Activated naive CD8-positive, alpha-beta T cell treated with anti-CD3 and anti-CD28 coated beads, Interleukin-2, amount 10 ng/mL, durations not matched to agents 7 days and 5 days (primary cell): ENCODE results near the gene NAALADL2. TPM values are rescaled to one million over a fixed set of nuclear protein-coding genes. Genes with fewer than 3 reads are reported as not detected.

Source experiments
- ATAC-seq: fragments of 150-1000 bp; cut with Tn5 transposase; one replicate; pipeline ENCODE4 v1.10.0; 2021; ENCODE audit warnings: low read depth, moderate library complexity
- POLR2A ChIA-PET: fragments of 350-600 bp; sonication (Branson Sonifier 250); formaldehyde crosslinking; loops from one replicate; lab custom pipeline; 2021; ENCODE audit warnings: antibody characterized with exemption; lab: Charles Lee
- DNase-seq: peaks from one replicate; pipeline ENCODE4 v3.0.0; 2021
- H3K27ac Mint-ChIP-seq: one replicate; pipeline ENCODE4 v1.8.0; 2022; ENCODE audit warnings: mild to moderate bottlenecking, mixed read lengths
- H3K27me3 Mint-ChIP-seq: one replicate; pipeline ENCODE4 v1.8.0; 2022; ENCODE audit warnings: mild to moderate bottlenecking, moderate library complexity, mixed read lengths
- H3K36me3 Mint-ChIP-seq: one replicate; pipeline ENCODE4 v1.8.0; 2021; ENCODE audit warnings: mild to moderate bottlenecking, mixed read lengths
- H3K4me1 Mint-ChIP-seq: one replicate; pipeline ENCODE4 v1.8.0; 2021; ENCODE audit warnings: mixed read lengths
- H3K4me3 Mint-ChIP-seq: one replicate; pipeline ENCODE4 v1.8.0; 2022; ENCODE audit warnings: mild to moderate bottlenecking, moderate library complexity, mixed read lengths
- H3K9me3 Mint-ChIP-seq: one replicate; pipeline ENCODE4 v1.8.0; 2021; ENCODE audit warnings: mixed read lengths
- total RNA-seq, 2 experiments: library from RNA; stranded (reverse); gene quantifications; one replicate each; pipeline ENCODE4 v1.2.3, GENCODE V29; 2021

The NAALADL2 gene
- total RNA-seq, 2 experiments from 2014 or later, result not detected

- H3K27ac Mint-ChIP-seq, result no peak overlapping the region
- no peaks in the 10 kb centered on the region for H3K4me1 Mint-ChIP-seq
- no peak for DNase-seq
- ATAC-seq, result no peak
- H3K27me3 Mint-ChIP-seq, result no peaks in the 10 kb centered on the region
- POLR2A ChIA-PET, result no interaction called here
- no peaks in the 10 kb centered on the region for H3K36me3 Mint-ChIP-seq
- no peak overlapping the region for H3K4me3 Mint-ChIP-seq
- no peaks in the 10 kb centered on the region for H3K9me3 Mint-ChIP-seq
These were observed 100.5 kb downstream of the NAALADL2 start for GRCh38 chr3:174959556-174960065.

GRCh38 chr3:174960898-174961297 lies 101.8 kb downstream of the NAALADL2 start:
- Mint-ChIP-seq H3K4me3 (no peak overlapping the region), H3K27ac (no peak overlapping the region), H3K27me3 (no peaks in the 10 kb centered on the region), H3K9me3 (no peaks in the 10 kb centered on the region), H3K36me3 (no peaks in the 10 kb centered on the region), H3K4me1 (no peaks in the 10 kb centered on the region)
- ATAC-seq, result no peak
- POLR2A ChIA-PET, result no interaction called here
- no peak for DNase-seq

- ATAC-seq (no peak), DNase-seq (no peak)
- Mint-ChIP-seq H3K4me1 (no peaks in the 10 kb centered on the region), H3K27me3 (no peaks in the 10 kb centered on the region), H3K4me3 (no peak overlapping the region), H3K9me3 (peaks cover 3% of the 10 kb centered on the region), H3K36me3 (no peaks in the 10 kb centered on the region), H3K27ac (no peak overlapping the region)
- POLR2A ChIA-PET, result no interaction called here
These were observed 114.3 kb downstream of the NAALADL2 start for GRCh38 chr3:174973465-174973864.

- ATAC-seq, result no peak
These were observed 127.6 kb downstream of the NAALADL2 start for GRCh38 chr3:174986685-174987084.

GRCh38 chr3:175001091-175001490 lies 142.0 kb downstream of the NAALADL2 start:
- Mint-ChIP-seq H3K27ac (no peak overlapping the region), H3K36me3 (no peaks in the 10 kb centered on the region), H3K4me3 (no peak overlapping the region), H3K9me3 (no peaks in the 10 kb centered on the region), H3K4me1 (no peaks in the 10 kb centered on the region), H3K27me3 (no peaks in the 10 kb centered on the region)
- POLR2A ChIA-PET, result no interaction called here
- DNase-seq, result no peak
- ATAC-seq, result no peak

More at GRCh38 chr3:174986685-174987084, 127.6 kb downstream of the NAALADL2 start:
- POLR2A ChIA-PET, result no interaction called here
- Mint-ChIP-seq H3K27me3 (no peaks in the 10 kb centered on the region), H3K4me1 (no peaks in the 10 kb centered on the region), H3K9me3 (peaks cover 5% of the 10 kb centered on the region), H3K27ac (no peak overlapping the region), H3K36me3 (no peaks in the 10 kb centered on the region), H3K4me3 (no peak overlapping the region)
- no peak for DNase-seq

- POLR2A ChIA-PET, result no interaction called here
- Mint-ChIP-seq H3K4me3 (no peak overlapping the region), H3K27me3 (no peaks in the 10 kb centered on the region), H3K9me3 (no peaks in the 10 kb centered on the region), H3K27ac (no peak overlapping the region), H3K36me3 (no peaks in the 10 kb centered on the region), H3K4me1 (no peaks in the 10 kb centered on the region)
- no peak for DNase-seq
- ATAC-seq, result no peak
These were observed 143.6 kb downstream of the NAALADL2 start for GRCh38 chr3:175002732-175003143.

- Mint-ChIP-seq H3K4me1 (no peaks in the 10 kb centered on the region), H3K27ac (no peak overlapping the region), H3K4me3 (no peak overlapping the region), H3K27me3 (no peaks in the 10 kb centered on the region), H3K9me3 (no peaks in the 10 kb centered on the region), H3K36me3 (no peaks in the 10 kb centered on the region)
- DNase-seq (no peak), ATAC-seq (no peak)
- POLR2A ChIA-PET, result no interaction called here
These were observed 144.5 kb downstream of the NAALADL2 start for GRCh38 chr3:175003590-175003989.

GRCh38 chr3:175005193-175005592 lies 146.1 kb downstream of the NAALADL2 start:
- H3K9me3 Mint-ChIP-seq, result no peaks in the 10 kb centered on the region
- POLR2A ChIA-PET, result no interaction called here
- ATAC-seq, result no peak
- no peaks in the 10 kb centered on the region for H3K36me3 Mint-ChIP-seq
- H3K4me1 Mint-ChIP-seq, result no peaks in the 10 kb centered on the region
- H3K4me3 Mint-ChIP-seq, result no peak overlapping the region
- no peaks in the 10 kb centered on the region for H3K27me3 Mint-ChIP-seq
- H3K27ac Mint-ChIP-seq, result no peak overlapping the region
- no peak for DNase-seq

- DNase-seq (no peak), ATAC-seq (no peak)
- no peak overlapping the region for H3K27ac Mint-ChIP-seq
- no peaks in the 10 kb centered on the region for H3K9me3 Mint-ChIP-seq
- POLR2A ChIA-PET, result no interaction called here
- H3K36me3 Mint-ChIP-seq, result no peaks in the 10 kb centered on the region
- H3K27me3 Mint-ChIP-seq, result no peaks in the 10 kb centered on the region
- H3K4me1 Mint-ChIP-seq, result no peaks in the 10 kb centered on the region
- H3K4me3 Mint-ChIP-seq, result no peak overlapping the region
These were observed 146.7 kb downstream of the NAALADL2 start for GRCh38 chr3:175005881-175006280.

GRCh38 chr3:175007306-175007705 lies 148.2 kb downstream of the NAALADL2 start:
- ATAC-seq (no peak), DNase-seq (no peak)
- POLR2A ChIA-PET, result no interaction called here
- no peaks in the 10 kb centered on the region for H3K36me3 Mint-ChIP-seq
- H3K27me3 Mint-ChIP-seq, result no peaks in the 10 kb centered on the region
- H3K4me3 Mint-ChIP-seq, result no peak overlapping the region
- no peak overlapping the region for H3K27ac Mint-ChIP-seq
- no peaks in the 10 kb centered on the region for H3K9me3 Mint-ChIP-seq
- no peaks in the 10 kb centered on the region for H3K4me1 Mint-ChIP-seq

- Mint-ChIP-seq H3K36me3 (no peaks in the 10 kb centered on the region), H3K4me1 (no peaks in the 10 kb centered on the region), H3K9me3 (no peaks in the 10 kb centered on the region), H3K4me3 (no peak overlapping the region), H3K27me3 (no peaks in the 10 kb centered on the region), H3K27ac (no peak overlapping the region)
- no peak for ATAC-seq
- no peak for DNase-seq
- POLR2A ChIA-PET, result no interaction called here
These were observed 150.2 kb downstream of the NAALADL2 start for GRCh38 chr3:175009295-175009694.

- H3K4me3 Mint-ChIP-seq, result no peak overlapping the region
- H3K4me1 Mint-ChIP-seq, result no peaks in the 10 kb centered on the region
- DNase-seq, result no peak
- no peaks in the 10 kb centered on the region for H3K9me3 Mint-ChIP-seq
- no peak overlapping the region for H3K27ac Mint-ChIP-seq
- no peaks in the 10 kb centered on the region for H3K36me3 Mint-ChIP-seq
- H3K27me3 Mint-ChIP-seq, result no peaks in the 10 kb centered on the region
- POLR2A ChIA-PET, result no interaction called here
- ATAC-seq, result no peak
These were observed 156.0 kb downstream of the NAALADL2 start for GRCh38 chr3:175015056-175015635.

- Mint-ChIP-seq H3K27me3 (no peaks in the 10 kb centered on the region), H3K4me3 (no peak overlapping the region), H3K9me3 (no peaks in the 10 kb centered on the region), H3K27ac (no peak overlapping the region), H3K36me3 (no peaks in the 10 kb centered on the region), H3K4me1 (no peaks in the 10 kb centered on the region)
- no peak for DNase-seq
- ATAC-seq, result no peak
- POLR2A ChIA-PET, result no interaction called here
These were observed 160.0 kb downstream of the NAALADL2 start for GRCh38 chr3:175018946-175019727.

- no peaks in the 10 kb centered on the region for H3K27me3 Mint-ChIP-seq
- POLR2A ChIA-PET, result no interaction called here
- H3K4me3 Mint-ChIP-seq, result no peak overlapping the region
- H3K27ac Mint-ChIP-seq, result no peak overlapping the region
- H3K4me1 Mint-ChIP-seq, result no peaks in the 10 kb centered on the region
- no peaks in the 10 kb centered on the region for H3K9me3 Mint-ChIP-seq
- no peak for ATAC-seq
- DNase-seq, result no peak
- no peaks in the 10 kb centered on the region for H3K36me3 Mint-ChIP-seq
These were observed 161.0 kb downstream of the NAALADL2 start for GRCh38 chr3:175020101-175020500.
